CD4-positive, alpha-beta T cell treated with Interleukin-4 for 1 hour (primary cell): ENCODE measurements around the gene TRPM8.

Experiments
- DNase-seq, 2 donors: peaks; one replicate each; pipeline ENCODE4 v3.0.0-alpha.2; 2020 to 2022

TRPM8 gene

GRCh38 chr2:234050455-234051135 lies 133.4 kb downstream of the TRPM8 start, which contains the start of gene SPP2:
SPP2 (plus strand) TSS chr2:234050702; CDS start chr2:234050787, 85 bp downstream.
- no peak for DNase-seq

GRCh38 chr2:234051374-234052070 lies 134.3 kb downstream of the TRPM8 start:
- no peak for DNase-seq

GRCh38 chr2:234058881-234059280 lies 141.7 kb downstream of the TRPM8 start:
- no peak for DNase-seq

GRCh38 chr2:234060236-234060635 lies 143.1 kb downstream of the TRPM8 start:
- DNase-seq = no peak

GRCh38 chr2:234061624-234062257 lies 144.6 kb downstream of the TRPM8 start:
- DNase-seq = no peak

- no peak for DNase-seq
Measured at GRCh38 chr2:234066587-234066986, 149.4 kb downstream of the TRPM8 start.
